HFFc6 (cell line): ENCODE measurements around the gene RILPL1. TPM values are rescaled to one million over a fixed set of nuclear protein-coding genes. Genes with fewer than 3 reads are reported as not detected.

ENCODE experiments used
- DNase-seq: peaks from one replicate; pipeline ENCODE4 v3.0.0-alpha.2; 2018
- H3K27ac Mint-ChIP-seq: 2 replicates; pipeline ENCODE4 v1.8.0; 2020; ENCODE audit warnings: mild to moderate bottlenecking, mixed read lengths
- H3K27me3 Mint-ChIP-seq: 2 replicates; pipeline ENCODE4 v1.8.0; 2021; ENCODE audit warnings: mild to moderate bottlenecking, moderate library complexity, mixed read lengths; ENCODE audit not compliant: insufficient read depth
- H3K36me3 Mint-ChIP-seq: 2 replicates; pipeline ENCODE4 v1.8.0; 2021; ENCODE audit warnings: low read depth, mixed read lengths
- H3K4me1 Mint-ChIP-seq: 2 replicates; pipeline ENCODE4 v1.8.0; 2020; ENCODE audit warnings: low read depth, mixed read lengths
- H3K4me3 Mint-ChIP-seq: 2 replicates; pipeline ENCODE4 v1.8.0; 2020; ENCODE audit warnings: mild to moderate bottlenecking, moderate library complexity, mixed read lengths
- H3K9me3 Mint-ChIP-seq: 2 replicates; pipeline ENCODE4 v1.8.0; 2020; ENCODE audit warnings: mild to moderate bottlenecking, mixed read lengths
- total RNA-seq, 6 experiments: library from RNA; stranded (reverse); fragmentation: NEBNext Ultra II Directional; extraction: Animal tissue kit (Norgen Biotek cat#: 25700); gene quantifications; 2 replicates in 1 of 6; 3 replicates in 5 of 6; pipeline ENCODE4 v1.2.3, GENCODE V29; 2021
- TF ChIP-seq, protein P1 (sequence below): fragments of 200-600 bp; sonication (generic); IDR thresholded peaks from 2 replicates; pipeline ENCODE4 v1.5.0; 2021; ENCODE audit warnings: antibody characterized with exemption, mild to moderate bottlenecking

The RILPL1 gene
- total RNA-seq, 6 experiments from 2014 or later, result 15.2 to 18.9 (median 16.9) TPM

DNA sequence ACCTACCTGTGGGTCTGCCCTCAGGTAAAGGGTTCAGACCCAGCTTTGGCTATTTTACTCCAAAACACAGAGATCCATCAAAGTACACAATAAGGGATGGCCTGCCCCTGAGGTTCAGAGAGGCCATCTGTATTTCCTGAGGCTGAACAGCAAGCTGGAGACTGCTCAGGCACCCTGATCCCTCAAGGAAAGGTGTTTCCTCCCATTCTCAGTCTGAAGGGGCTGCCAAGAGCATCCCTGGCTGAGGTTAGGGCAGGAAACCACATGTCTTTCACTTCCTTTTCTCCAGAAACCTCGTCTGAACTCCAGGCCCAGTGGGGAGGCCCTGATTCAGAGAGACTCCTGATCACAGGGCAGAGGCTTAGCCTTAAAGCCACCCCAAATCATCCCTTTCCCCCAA lies 1.5 kb downstream of the RILPL1 start:
- DNase-seq, result no peak
- Mint-ChIP-seq H3K9me3 (no peaks in the 10 kb centered on the region), H3K4me3 (peak overlapping the region; percentile 92), H3K4me1 (peaks cover 30% of the 10 kb centered on the region), H3K36me3 (peaks cover 6% of the 10 kb centered on the region; the same call in 1 of the 2 replicates), H3K27me3 (no peaks in the 10 kb centered on the region; the same call in 1 of the 2 replicates), H3K27ac (peak overlapping the region; percentile 87)
- TF ChIP-seq, protein P1, sequence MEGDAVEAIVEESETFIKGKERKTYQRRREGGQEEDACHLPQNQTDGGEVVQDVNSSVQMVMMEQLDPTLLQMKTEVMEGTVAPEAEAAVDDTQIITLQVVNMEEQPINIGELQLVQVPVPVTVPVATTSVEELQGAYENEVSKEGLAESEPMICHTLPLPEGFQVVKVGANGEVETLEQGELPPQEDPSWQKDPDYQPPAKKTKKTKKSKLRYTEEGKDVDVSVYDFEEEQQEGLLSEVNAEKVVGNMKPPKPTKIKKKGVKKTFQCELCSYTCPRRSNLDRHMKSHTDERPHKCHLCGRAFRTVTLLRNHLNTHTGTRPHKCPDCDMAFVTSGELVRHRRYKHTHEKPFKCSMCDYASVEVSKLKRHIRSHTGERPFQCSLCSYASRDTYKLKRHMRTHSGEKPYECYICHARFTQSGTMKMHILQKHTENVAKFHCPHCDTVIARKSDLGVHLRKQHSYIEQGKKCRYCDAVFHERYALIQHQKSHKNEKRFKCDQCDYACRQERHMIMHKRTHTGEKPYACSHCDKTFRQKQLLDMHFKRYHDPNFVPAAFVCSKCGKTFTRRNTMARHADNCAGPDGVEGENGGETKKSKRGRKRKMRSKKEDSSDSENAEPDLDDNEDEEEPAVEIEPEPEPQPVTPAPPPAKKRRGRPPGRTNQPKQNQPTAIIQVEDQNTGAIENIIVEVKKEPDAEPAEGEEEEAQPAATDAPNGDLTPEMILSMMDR, result no peak

DNA sequence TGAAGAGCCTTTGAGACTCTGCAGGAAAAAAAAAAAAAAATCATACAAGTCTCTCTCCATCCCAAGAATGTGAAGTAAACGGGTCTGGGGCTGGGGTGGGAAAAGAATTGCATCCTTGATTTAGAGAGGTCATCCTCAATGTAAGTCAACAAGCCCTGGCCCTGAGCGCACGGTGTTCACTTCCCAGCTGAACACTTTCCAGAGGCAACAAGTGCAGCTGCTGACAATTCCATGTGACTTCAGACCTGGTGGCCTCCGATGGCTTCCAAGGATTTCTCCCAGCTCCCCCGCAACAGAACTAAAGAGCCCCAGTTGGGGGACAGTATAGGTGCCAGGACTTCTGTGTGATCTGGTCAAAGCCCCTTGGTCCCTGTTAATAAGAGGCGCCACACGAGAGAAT lies 2.4 kb downstream of the RILPL1 start:
- TF ChIP-seq, protein P1, result no peak
- Mint-ChIP-seq H3K36me3 (peaks cover 6% of the 10 kb centered on the region; the same call in 1 of the 2 replicates), H3K27ac (no peak overlapping the region), H3K27me3 (no peaks in the 10 kb centered on the region; the same call in 1 of the 2 replicates), H3K4me1 (peaks cover 30% of the 10 kb centered on the region), H3K9me3 (no peaks in the 10 kb centered on the region), H3K4me3 (no peak overlapping the region)
- DNase-seq, result no peak

DNA sequence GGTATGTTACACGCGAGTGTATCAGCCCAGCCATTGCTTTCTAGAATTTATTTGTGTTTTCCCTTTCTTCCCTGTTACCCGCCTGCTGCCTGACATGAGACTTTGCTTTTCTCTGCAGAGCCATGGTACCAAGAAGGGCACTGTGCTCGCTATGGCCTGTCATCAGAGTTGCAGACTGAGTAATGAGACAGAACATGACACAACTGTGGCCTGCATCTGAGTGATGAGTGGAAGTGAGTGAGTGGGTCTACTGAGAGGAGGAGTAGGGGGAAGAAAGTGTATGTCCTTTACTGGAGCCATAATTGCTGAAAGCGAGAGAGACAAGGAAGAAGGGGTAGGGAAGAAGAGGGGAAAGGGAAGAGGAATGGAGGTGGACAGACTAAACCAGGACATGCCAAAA lies 2.9 kb downstream of the RILPL1 start:
- Mint-ChIP-seq H3K27ac (no peak overlapping the region), H3K4me3 (no peak overlapping the region)

DNA sequence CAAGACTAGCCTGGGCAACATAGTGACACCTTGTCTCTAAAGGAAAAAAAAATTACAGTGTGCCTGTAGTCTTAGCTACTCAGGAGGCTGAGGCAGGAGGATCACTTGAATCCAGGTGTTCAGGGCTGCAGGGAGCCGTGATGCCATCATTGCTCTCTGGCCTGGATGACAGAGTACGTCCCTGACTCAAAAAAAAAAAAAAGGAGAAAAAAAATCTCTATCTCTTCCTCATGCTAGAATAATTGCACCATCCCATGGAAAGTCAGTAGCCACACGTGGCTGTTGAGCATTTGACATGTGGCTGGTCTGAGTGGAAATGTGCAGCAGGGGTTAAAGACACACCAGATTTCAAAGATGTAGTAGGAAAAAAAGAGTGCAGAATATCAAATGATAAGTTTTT lies 3.8 kb downstream of the RILPL1 start:
- Mint-ChIP-seq H3K9me3 (no peaks in the 10 kb centered on the region), H3K4me3 (no peak overlapping the region), H3K27ac (no peak overlapping the region), H3K27me3 (no peaks in the 10 kb centered on the region; the same call in 1 of the 2 replicates), H3K36me3 (peaks cover 8% of the 10 kb centered on the region), H3K4me1 (peaks cover 30% of the 10 kb centered on the region)
- TF ChIP-seq, protein P1, result no peak
- DNase-seq, result no peak

More for the DNA sequence above, 2.9 kb downstream of the RILPL1 start:
- Mint-ChIP-seq H3K27me3 (no peaks in the 10 kb centered on the region; the same call in 1 of the 2 replicates), H3K9me3 (no peaks in the 10 kb centered on the region), H3K36me3 (peaks cover 6% of the 10 kb centered on the region; the same call in 1 of the 2 replicates), H3K4me1 (peaks cover 30% of the 10 kb centered on the region)
- TF ChIP-seq, protein P1, result no peak
- DNase-seq, result no peak

DNA sequence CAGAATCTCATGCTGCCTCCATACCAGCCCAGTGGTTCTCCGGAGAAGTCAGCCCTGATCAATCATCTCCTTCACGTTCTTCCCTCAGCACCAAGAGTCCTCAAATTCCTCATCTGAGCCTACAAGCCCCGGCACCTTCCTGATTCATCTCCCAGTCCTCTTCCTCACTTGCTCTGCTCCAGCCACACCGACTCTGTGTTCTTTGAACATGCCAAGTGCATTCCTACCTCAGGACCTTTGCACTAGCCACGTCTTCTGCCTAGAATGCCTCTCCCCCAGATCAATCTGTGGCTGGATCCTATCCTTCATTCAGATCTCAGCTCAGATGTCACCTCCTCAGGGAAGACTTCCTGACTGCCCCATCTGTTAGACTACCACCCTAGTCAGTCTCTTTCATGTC lies 4.7 kb downstream of the RILPL1 start:
- no peaks in the 10 kb centered on the region; the same call in 1 of the 2 replicates for H3K27me3 Mint-ChIP-seq
- no peak overlapping the region for H3K4me3 Mint-ChIP-seq
- H3K9me3 Mint-ChIP-seq, result no peaks in the 10 kb centered on the region
- H3K27ac Mint-ChIP-seq, result no peak overlapping the region
- TF ChIP-seq, protein P1, result no peak
- DNase-seq, result no peak
- peaks cover 30% of the 10 kb centered on the region for H3K4me1 Mint-ChIP-seq
- peaks cover 15% of the 10 kb centered on the region for H3K36me3 Mint-ChIP-seq
